K562 (cell line): ENCODE results near the gene ERBB4. TPM values are rescaled to one million over a fixed set of nuclear protein-coding genes. Genes with fewer than 3 reads are reported as not detected.

Experiments used
- ATAC-seq: fragments of 200-7000 bp; cut with Tn5 transposase; 3 replicates; pipeline ENCODE4 v1.9.1; 2020; ENCODE audit warnings: moderate library complexity
- BruUV-seq: library from RNA; stranded (reverse); fragments of 400-500 nt; replicated peaks from 2 replicates; lab custom pipeline; 2021; lab: Mats Ljungman, UMichigan
- CTCF ChIA-PET: fragments of 300-600 bp; formaldehyde crosslinking; extraction: SDS; loops from one replicate; lab custom pipeline; 2021; ENCODE audit warnings: low intra/inter-chr PET ratio; lab: Yijun Ruan, JAX
- POLR2A ChIA-PET: fragments of 300-600, 350-650 bp; sonication (Branson Sonifier 250); formaldehyde crosslinking; extraction: SDS; loops from one replicate; lab custom pipeline; 2021; ENCODE audit warnings: antibody characterized with exemption, inconsistent platforms; lab: Yijun Ruan, JAX
- DNase-seq, 4 experiments: peaks; one replicate each; pipeline versions ENCODE4 v3.0.0 to v3.0.0-alpha.2; 2011 to 2018; ENCODE audit warnings: low spot score in 3 of 4, mixed read lengths in 3 of 4; ENCODE audit errors: extremely low read depth in 1 of 4
- FAIRE-seq: peaks from 2 replicates; lab custom pipeline; 2011; peaks lifted over from hg19 to GRCh38; lab: Jason Lieb, UNC
- H2AFZ ChIP-seq: 2 replicates; pipeline ENCODE4 v1.6.0; 2011; ENCODE audit warnings: low read depth, low read length, control low read depth, inconsistent platforms
- H3K27ac ChIP-seq: fragments of 200-600 bp; 3 replicates; pipeline ENCODE4 v1.8.0; 2011; ENCODE audit warnings: low read depth, mild to moderate bottlenecking, control low read depth, inconsistent platforms, low read length, moderate library complexity, mixed read lengths; ENCODE audit errors: extremely low read depth
- H3K27me3 ChIP-seq, 2 experiments: fragments of 300-600 bp in 1 of 2; 2 replicates in 1 of 2; 3 replicates in 1 of 2; pipeline versions ENCODE4 v1.6.0 to v1.8.0; 2011; ENCODE audit warnings: inconsistent platforms in 2 of 2, low read length in 2 of 2, mild to moderate bottlenecking in 1 of 2, mixed read lengths in 1 of 2, moderate library complexity in 1 of 2; ENCODE audit not compliant: control insufficient read depth in 2 of 2, insufficient read depth in 2 of 2
- H3K36me3 ChIP-seq: fragments of 300-600 bp; 3 replicates; pipeline ENCODE4 v1.8.0; 2011; ENCODE audit warnings: mild to moderate bottlenecking, low read length, inconsistent platforms; ENCODE audit not compliant: control insufficient read depth, insufficient read depth
- H3K4me1 ChIP-seq, 2 experiments: fragments of 200-600 bp in 1 of 2; replicated peaks in 1 of 2; 2 replicates in 1 of 2; 3 replicates in 1 of 2; pipeline versions ENCODE4 v1.5.1 to v1.8.0; 2011; ENCODE audit warnings: inconsistent platforms in 2 of 2, low read length in 2 of 2, mild to moderate bottlenecking in 1 of 2, mixed read lengths in 1 of 2, moderate library complexity in 1 of 2; ENCODE audit not compliant: control insufficient read depth in 2 of 2, insufficient read depth in 2 of 2
- H3K4me2 ChIP-seq: 2 replicates; pipeline ENCODE4 v1.6.1; 2011; ENCODE audit warnings: low read length, control low read depth, inconsistent platforms, mixed read lengths; ENCODE audit not compliant: insufficient read depth
- H3K4me3 ChIP-seq: fragments of 200-600 bp; sonication (generic), shearing (Covaris generic); 2 replicates; pipeline ENCODE4 v1.5.1; 2016; ENCODE audit warnings: control low read depth, inconsistent platforms
- H3K79me2 ChIP-seq: fragments of 200-600 bp; 3 replicates; pipeline ENCODE4 v1.8.0; 2011; ENCODE audit warnings: low read length, inconsistent platforms; ENCODE audit not compliant: control insufficient read depth, insufficient read depth
- H3K9ac ChIP-seq, 2 experiments: 2 replicates each; pipeline versions ENCODE4 v1.6.0 to v1.6.1; 2011; ENCODE audit warnings: low read depth in 2 of 2, low read length in 2 of 2, control low read depth in 1 of 2, inconsistent platforms in 1 of 2, mild to moderate bottlenecking in 1 of 2, mixed read lengths in 1 of 2; ENCODE audit not compliant: insufficient read depth in 1 of 2
- H3K9me1 ChIP-seq: one replicate; pipeline ENCODE4 v1.6.0; 2011; ENCODE audit warnings: inconsistent platforms, mild to moderate bottlenecking, low read length, moderate library complexity; ENCODE audit not compliant: control insufficient read depth, insufficient read depth
- H3K9me3 ChIP-seq: replicated peaks from 2 replicates; pipeline ENCODE4 v1.5.1; 2011; ENCODE audit warnings: low read depth, low read length, inconsistent platforms; ENCODE audit not compliant: control insufficient read depth, insufficient read depth
- H4K20me1 ChIP-seq: replicated peaks from 2 replicates; pipeline ENCODE4 v1.6.1; 2011; ENCODE audit warnings: low read length, inconsistent platforms, mixed read lengths; ENCODE audit not compliant: control insufficient read depth, insufficient read depth
- BCOR ChIP-seq: fragments of 450-650 bp; IDR thresholded peaks from 2 replicates; pipeline ENCODE4 v1.6.1; 2016
- ELF2 ChIP-seq: fragments of 250-450 bp; sonication (Bioruptor Pico); IDR thresholded peaks from 2 replicates; pipeline ENCODE4 v1.5.0; 2021; ENCODE audit warnings: mild to moderate bottlenecking
- FUS ChIP-seq: fragments of 200-400 bp; formaldehyde crosslinking; optimal IDR thresholded peaks from 2 replicates; pipeline ENCODE3; 2017; ENCODE audit warnings: low read depth, low read length
- GATAD2B ChIP-seq: fragments of 450-650 bp; IDR thresholded peaks from 2 replicates; pipeline ENCODE4 v1.6.1; 2017; ENCODE audit warnings: mild to moderate bottlenecking, borderline replicate concordance
- HCFC1 ChIP-seq: IDR thresholded peaks from 2 replicates; pipeline ENCODE4 v1.6.1; 2012; ENCODE audit warnings: low read depth, low read length, improper control_type of control experiment
- JUND ChIP-seq, 2 experiments: IDR thresholded peaks; 2 replicates in 1 of 2; 3 replicates in 1 of 2; pipeline ENCODE4 v1.6.1; 2011; ENCODE audit warnings: borderline replicate concordance in 2 of 2, low read depth in 2 of 2, low read length in 2 of 2, improper control_type of control experiment in 1 of 2, missing biosample characterization in 1 of 2, missing genetic modification characterization in 1 of 2, missing genetic modification reagents in 1 of 2
- KLF10 ChIP-seq: fragments of 250-450 bp; sonication (Bioruptor Pico); IDR thresholded peaks from 2 replicates; pipeline ENCODE4 v1.6.1; 2021; ENCODE audit warnings: matching md5 sums
- MXI1 ChIP-seq: IDR thresholded peaks from 2 replicates; pipeline ENCODE4 v1.6.1; 2011; ENCODE audit warnings: low read depth, mild to moderate bottlenecking, improper control_type of control experiment, low read length
- SRSF7 ChIP-seq: fragments of 200-400 bp; formaldehyde crosslinking; optimal IDR thresholded peaks from 2 replicates; pipeline ENCODE3; 2017; ENCODE audit warnings: mild to moderate bottlenecking, low read depth, low read length
- ZNF197 ChIP-seq: fragments of 200-800 bp; sonication (Bioruptor generic); IDR thresholded peaks from 2 replicates; pipeline ENCODE4 v1.6.1; 2016; ENCODE audit warnings: low read depth, missing genetic modification characterization, missing compliant biosample characterization
- ZNF436 ChIP-seq: fragments of 250-450, 450-650 bp; sonication (Bioruptor Pico); formaldehyde crosslinking; IDR thresholded peaks from 2 replicates; pipeline ENCODE4 v1.7.0; 2020; ENCODE audit warnings: mild to moderate bottlenecking
- ZNF586 ChIP-seq: fragments of 450-650 bp; formaldehyde crosslinking; conservative IDR thresholded peaks from 2 replicates; pipeline ENCODE4 v1.4.0; 2020; ENCODE audit warnings: mild to moderate bottlenecking, moderate library complexity
- WGBS: fragments of 100-300 bp; shearing (Covaris generic); methylation state at CpG from one replicate; pipeline ENCODE4 v1.1.6; 2016; ENCODE audit warnings: low coverage, mixed read lengths; ENCODE audit not compliant: insufficient coverage; ENCODE audit errors: missing lambda C conversion rate; 5-methylcytosine and 5-hydroxymethylcytosine counted together
- in situ Hi-C: fragments of 300-500 bp; cut with MboI; formaldehyde crosslinking; loops from 4 replicates; pipeline ENCODE4 v1.15.0; 2018; ENCODE audit warnings: inconsistent platforms, mixed read lengths
- intact Hi-C: fragments of 100-400 bp; cut with micrococcal nuclease; formaldehyde crosslinking; loops from 2 replicates; pipeline ENCODE4 v1.14.2; 2022
- polyA plus RNA-seq, 8 experiments: library from polyadenylated mRNA; depleted of rRNA in 4 of 8; stranded (reverse) in 5 of 8; unstranded in 3 of 8; fragments of >200 nt; fragmentation: Nextera tagmentation in 2 of 8; fragmentation: Illumina TruSeq in 1 of 8; extraction: Ambion mirVana in 2 of 8; extraction: Trizol in 1 of 8; gene quantifications; 2 replicates each; pipeline versions ENCODE4 v1.2.1 to v1.2.3, GENCODE V29; 2011 to 2014; ENCODE audit warnings: inconsistent platforms in 1 of 8, missing spikeins in 1 of 8
- total RNA-seq, 7 experiments: library from RNA; depleted of rRNA in 6 of 7; stranded (reverse); fragments of >200 nt in 6 of 7; fragmentation: Illumina TruSeq in 2 of 7; extraction: Trizol in 2 of 7; gene quantifications; 2 replicates each; pipeline versions ENCODE4 v1.2.1 to v1.2.3, GENCODE V29; 2011 to 2021; ENCODE audit warnings: low replicate concordance in 1 of 7
- TF ChIP-seq, protein P1 (sequence below): fragments of 450-650 bp; formaldehyde crosslinking; IDR thresholded peaks from 2 replicates; pipeline ENCODE4 v1.4.0; 2022; ENCODE audit warnings: missing genetic modification characterization
- TF ChIP-seq, protein P2 (sequence below): fragments of 450-650 bp; conservative IDR thresholded peaks from 2 replicates; pipeline ENCODE4 v1.6.1; 2016; ENCODE audit warnings: missing genetic modification characterization, low read depth, mild to moderate bottlenecking, missing compliant biosample characterization, moderate library complexity
- TF ChIP-seq, protein P3 (sequence below): fragments of 250-450 bp; sonication (Bioruptor Pico); IDR thresholded peaks from 2 replicates; pipeline ENCODE4 v1.5.0; 2021
- TF ChIP-seq, protein P4 (sequence below): sonication (generic); formaldehyde crosslinking; IDR thresholded peaks from 2 replicates; pipeline ENCODE4 v1.8.0; 2023; ENCODE audit warnings: mild to moderate bottlenecking, missing genetic modification reagents

Gene ERBB4
- total and polyA plus RNA-seq, 9 of the 15 experiments (the other 6 are each of a cell fraction or from before 2014, with no cell fraction given), result not detected

DNA sequence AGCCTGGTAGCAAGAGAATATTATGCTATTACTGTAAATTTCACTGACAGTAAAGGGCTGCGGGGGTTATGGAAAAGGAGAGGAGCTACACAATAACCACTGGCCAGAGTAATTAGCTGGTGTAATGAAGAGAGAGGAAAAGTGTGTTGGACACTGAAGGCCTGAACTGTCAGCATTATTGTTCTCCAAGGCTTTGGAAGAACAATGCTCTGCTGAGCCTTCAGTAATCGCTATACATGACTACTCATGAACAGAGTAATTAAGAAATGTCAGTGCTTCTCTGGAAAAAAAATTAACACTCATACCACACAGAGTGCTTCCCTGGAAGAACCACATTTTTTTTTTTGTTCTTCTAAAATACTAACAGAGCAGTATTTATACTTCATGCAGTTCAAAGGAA lies 1050.9 kb downstream of the ERBB4 start:
- Histone ChIP-seq H3K9me1 (no peaks in the 10 kb centered on the region), H3K9me3 (no peaks in the 10 kb centered on the region), H3K4me3 (no peak overlapping the region), H3K27me3 (no peaks in the 10 kb centered on the region), H3K27ac (no peak overlapping the region), H3K79me2 (no peaks in the 10 kb centered on the region), H3K36me3 (no peaks in the 10 kb centered on the region), H3K4me1 (no peaks in the 10 kb centered on the region), H2AFZ (no peak overlapping the region), H4K20me1 (no peaks in the 10 kb centered on the region), H3K9ac (no peak overlapping the region), H3K4me2 (no peak overlapping the region)
- ATAC-seq (no peak), DNase-seq (no peak), FAIRE-seq (no peak)
- intact Hi-C loops (no loop called here), in situ Hi-C loops (no loop called here)
- CTCF ChIA-PET, result no interaction called here
- 6% methylated on average over 2 of the region's 2 CpGs for WGBS
- POLR2A ChIA-PET, result interaction anchor here (0.5 kb wide), 1 partner anchor 41 kb away, joined by 3 read pairs; no protein-coding TSS in a partner anchor
- BruUV-seq, result no TSS peak
- TF ChIP-seq, protein P1, sequence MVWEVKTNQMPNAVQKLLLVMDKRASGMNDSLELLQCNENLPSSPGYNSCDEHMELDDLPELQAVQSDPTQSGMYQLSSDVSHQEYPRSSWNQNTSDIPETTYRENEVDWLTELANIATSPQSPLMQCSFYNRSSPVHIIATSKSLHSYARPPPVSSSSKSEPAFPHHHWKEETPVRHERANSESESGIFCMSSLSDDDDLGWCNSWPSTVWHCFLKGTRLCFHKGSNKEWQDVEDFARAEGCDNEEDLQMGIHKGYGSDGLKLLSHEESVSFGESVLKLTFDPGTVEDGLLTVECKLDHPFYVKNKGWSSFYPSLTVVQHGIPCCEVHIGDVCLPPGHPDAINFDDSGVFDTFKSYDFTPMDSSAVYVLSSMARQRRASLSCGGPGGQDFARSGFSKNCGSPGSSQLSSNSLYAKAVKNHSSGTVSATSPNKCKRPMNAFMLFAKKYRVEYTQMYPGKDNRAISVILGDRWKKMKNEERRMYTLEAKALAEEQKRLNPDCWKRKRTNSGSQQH (CRISPR knock-in tag), result no peak
- no peak for TF ChIP-seq ELF2 (CRISPR knock-in tag)
- TF ChIP-seq, protein P2, sequence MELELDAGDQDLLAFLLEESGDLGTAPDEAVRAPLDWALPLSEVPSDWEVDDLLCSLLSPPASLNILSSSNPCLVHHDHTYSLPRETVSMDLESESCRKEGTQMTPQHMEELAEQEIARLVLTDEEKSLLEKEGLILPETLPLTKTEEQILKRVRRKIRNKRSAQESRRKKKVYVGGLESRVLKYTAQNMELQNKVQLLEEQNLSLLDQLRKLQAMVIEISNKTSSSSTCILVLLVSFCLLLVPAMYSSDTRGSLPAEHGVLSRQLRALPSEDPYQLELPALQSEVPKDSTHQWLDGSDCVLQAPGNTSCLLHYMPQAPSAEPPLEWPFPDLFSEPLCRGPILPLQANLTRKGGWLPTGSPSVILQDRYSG, result no peak
- TF ChIP-seq GATAD2B, result no peak
- TF ChIP-seq BCOR, result no peak
- TF ChIP-seq ZNF197, result no peak
- TF ChIP-seq, protein P3, sequence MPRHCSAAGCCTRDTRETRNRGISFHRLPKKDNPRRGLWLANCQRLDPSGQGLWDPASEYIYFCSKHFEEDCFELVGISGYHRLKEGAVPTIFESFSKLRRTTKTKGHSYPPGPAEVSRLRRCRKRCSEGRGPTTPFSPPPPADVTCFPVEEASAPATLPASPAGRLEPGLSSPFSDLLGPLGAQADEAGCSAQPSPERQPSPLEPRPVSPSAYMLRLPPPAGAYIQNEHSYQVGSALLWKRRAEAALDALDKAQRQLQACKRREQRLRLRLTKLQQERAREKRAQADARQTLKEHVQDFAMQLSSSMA, result no peak
- TF ChIP-seq, protein P4, sequence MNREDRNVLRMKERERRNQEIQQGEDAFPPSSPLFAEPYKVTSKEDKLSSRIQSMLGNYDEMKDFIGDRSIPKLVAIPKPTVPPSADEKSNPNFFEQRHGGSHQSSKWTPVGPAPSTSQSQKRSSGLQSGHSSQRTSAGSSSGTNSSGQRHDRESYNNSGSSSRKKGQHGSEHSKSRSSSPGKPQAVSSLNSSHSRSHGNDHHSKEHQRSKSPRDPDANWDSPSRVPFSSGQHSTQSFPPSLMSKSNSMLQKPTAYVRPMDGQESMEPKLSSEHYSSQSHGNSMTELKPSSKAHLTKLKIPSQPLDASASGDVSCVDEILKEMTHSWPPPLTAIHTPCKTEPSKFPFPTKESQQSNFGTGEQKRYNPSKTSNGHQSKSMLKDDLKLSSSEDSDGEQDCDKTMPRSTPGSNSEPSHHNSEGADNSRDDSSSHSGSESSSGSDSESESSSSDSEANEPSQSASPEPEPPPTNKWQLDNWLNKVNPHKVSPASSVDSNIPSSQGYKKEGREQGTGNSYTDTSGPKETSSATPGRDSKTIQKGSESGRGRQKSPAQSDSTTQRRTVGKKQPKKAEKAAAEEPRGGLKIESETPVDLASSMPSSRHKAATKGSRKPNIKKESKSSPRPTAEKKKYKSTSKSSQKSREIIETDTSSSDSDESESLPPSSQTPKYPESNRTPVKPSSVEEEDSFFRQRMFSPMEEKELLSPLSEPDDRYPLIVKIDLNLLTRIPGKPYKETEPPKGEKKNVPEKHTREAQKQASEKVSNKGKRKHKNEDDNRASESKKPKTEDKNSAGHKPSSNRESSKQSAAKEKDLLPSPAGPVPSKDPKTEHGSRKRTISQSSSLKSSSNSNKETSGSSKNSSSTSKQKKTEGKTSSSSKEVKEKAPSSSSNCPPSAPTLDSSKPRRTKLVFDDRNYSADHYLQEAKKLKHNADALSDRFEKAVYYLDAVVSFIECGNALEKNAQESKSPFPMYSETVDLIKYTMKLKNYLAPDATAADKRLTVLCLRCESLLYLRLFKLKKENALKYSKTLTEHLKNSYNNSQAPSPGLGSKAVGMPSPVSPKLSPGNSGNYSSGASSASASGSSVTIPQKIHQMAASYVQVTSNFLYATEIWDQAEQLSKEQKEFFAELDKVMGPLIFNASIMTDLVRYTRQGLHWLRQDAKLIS (CRISPR knock-in tag), result no peak
- no peak for TF ChIP-seq KLF10 (CRISPR knock-in tag)
- TF ChIP-seq HCFC1, result no peak
- TF ChIP-seq SRSF7, result no peak
- no peak for TF ChIP-seq ZNF586
- no peak for TF ChIP-seq MXI1
- no peak for TF ChIP-seq FUS
- no peak for TF ChIP-seq JUND (IDR thresholded peaks at IDR 0.05; ENCODE audit: borderline replicate concordance, low read depth, low read length)
- TF ChIP-seq JUND (tag; IDR thresholded peaks at IDR 0.05; ENCODE audit: borderline replicate concordance, low read depth, low read length), result no peak
- no peak for TF ChIP-seq ZNF436 (CRISPR knock-in tag)
